Mesendoderm (in vitro differentiated cells): ENCODE measurements around the gene SHCBP1L. TPM values are rescaled to one million over a fixed set of nuclear protein-coding genes. Genes with fewer than 3 reads are reported as not detected.

Experiments
- DNase-seq: peaks from one replicate; pipeline ENCODE4 v3.0.0; 2013
- H2AK5ac ChIP-seq: 2 replicates; pipeline ENCODE4 v1.6.1; 2013; ENCODE audit warnings: low read length, inconsistent platforms
- H2BK120ac ChIP-seq: 2 replicates; pipeline ENCODE4 v1.6.1; 2013; ENCODE audit warnings: low read depth, mild to moderate bottlenecking, low read length, moderate library complexity, mixed read lengths
- H2BK15ac ChIP-seq: replicated peaks from 2 replicates; pipeline ENCODE4 v1.6.1; 2013; ENCODE audit warnings: low read depth, mild to moderate bottlenecking, moderate library complexity
- H2BK5ac ChIP-seq: 2 replicates; pipeline ENCODE4 v1.6.1; 2013; ENCODE audit warnings: low read length, inconsistent platforms
- H3K18ac ChIP-seq: 2 replicates; pipeline ENCODE4 v1.6.1; 2013; ENCODE audit warnings: mild to moderate bottlenecking, low read length, mixed read lengths
- H3K23ac ChIP-seq: one replicate; pipeline ENCODE4 v1.6.1; 2013; ENCODE audit warnings: low read length
- H3K27ac ChIP-seq: 2 replicates; pipeline ENCODE4 v1.5.1; 2013; ENCODE audit warnings: low read depth, mild to moderate bottlenecking, inconsistent platforms, low read length, moderate library complexity
- H3K27me3 ChIP-seq: 2 replicates; pipeline ENCODE4 v1.6.1; 2013; ENCODE audit warnings: low read length, control low read depth, mild to moderate bottlenecking, inconsistent platforms; ENCODE audit not compliant: insufficient read depth, poor library complexity
- H3K36me3 ChIP-seq: 2 replicates; pipeline ENCODE4 v1.6.1; 2013; ENCODE audit warnings: low read length, inconsistent platforms; ENCODE audit not compliant: control insufficient read depth, insufficient read depth
- H3K4ac ChIP-seq: one replicate; pipeline ENCODE4 v1.6.1; 2013; ENCODE audit warnings: low read depth, mild to moderate bottlenecking, low read length, moderate library complexity
- H3K4me1 ChIP-seq: 2 replicates; pipeline ENCODE4 v1.6.1; 2013; ENCODE audit warnings: low read depth, low read length, inconsistent platforms; ENCODE audit not compliant: control insufficient read depth
- H3K4me2 ChIP-seq: 2 replicates; pipeline ENCODE4 v1.6.1; 2013; ENCODE audit warnings: low read length
- H3K4me3 ChIP-seq: 2 replicates; pipeline ENCODE4 v1.5.1; 2013; ENCODE audit warnings: mild to moderate bottlenecking, low read length
- H3K56ac ChIP-seq: one replicate; pipeline ENCODE4 v1.6.1; 2013; ENCODE audit warnings: low read length
- H3K79me1 ChIP-seq: 2 replicates; pipeline ENCODE4 v1.6.1; 2013; ENCODE audit warnings: low read length, inconsistent platforms
- H3K79me2 ChIP-seq: 2 replicates; pipeline ENCODE4 v1.6.1; 2013; ENCODE audit warnings: mild to moderate bottlenecking, low read length; ENCODE audit not compliant: control insufficient read depth, insufficient read depth
- H3K9ac ChIP-seq: 2 replicates; pipeline ENCODE4 v1.6.1; 2013; ENCODE audit warnings: low read length, inconsistent platforms
- H4K5ac ChIP-seq: one replicate; pipeline ENCODE4 v1.6.1; 2013; ENCODE audit warnings: low read length
- H4K8ac ChIP-seq: one replicate; pipeline ENCODE4 v1.6.1; 2013; ENCODE audit warnings: low read depth, mild to moderate bottlenecking, control low read depth, low read length, moderate library complexity
- WGBS: extraction: QIAGEN DNeasy Blood & Tissue Kit; methylation state at CpG from one replicate; pipeline ENCODE4 v1.1.7; 2013; ENCODE audit warnings: low lambda C conversion rate, missing lambda C conversion rate; ENCODE audit not compliant: insufficient coverage; ENCODE audit errors: extremely low coverage; 5-methylcytosine and 5-hydroxymethylcytosine counted together
- polyA plus RNA-seq, 2 experiments: library from polyadenylated mRNA; stranded (reverse); fragments of 200-250 nt; gene quantifications; one replicate each; pipeline ENCODE4 v1.2.3, GENCODE V29; 2013

SHCBP1L gene
- polyA plus RNA-seq (2013, experiment 1 of 2): not detected
- not detected for polyA plus RNA-seq (2013, experiment 2 of 2)

- Histone ChIP-seq H3K9ac (no peak within 1 kb of the TSS), H3K56ac (no peak within 1 kb of the TSS), H3K4ac (no peak within 1 kb of the TSS), H3K27me3 (no peaks in the 10 kb centered on the region), H2BK15ac (no peak within 1 kb of the TSS), H3K4me2 (no peak within 1 kb of the TSS), H3K36me3 (no peaks in the 10 kb centered on the region), H3K18ac (no peak within 1 kb of the TSS), H3K4me3 (no peak within 1 kb of the TSS), H4K5ac (no peak within 1 kb of the TSS), H3K4me1 (no peaks in the 10 kb centered on the region), H2AK5ac (no peak within 1 kb of the TSS), H2BK5ac (no peak within 1 kb of the TSS), H3K27ac (no peak within 1 kb of the TSS), H3K79me1 (no peaks in the 10 kb centered on the region), H4K8ac (no peak within 1 kb of the TSS), H3K79me2 (no peaks in the 10 kb centered on the region), H3K23ac (no peak within 1 kb of the TSS), H2BK120ac (no peak within 1 kb of the TSS)
- no CpG with 5 or more reads among the region's 79 CpGs for WGBS
- DNase-seq: no peak
These were observed at the start of gene SHCBP1L for GRCh38 chr1:182952677-182953444. Gene SHCBP1L, minus strand, starts transcription at chr1:182953166. Its CDS starts 33 bp downstream, at chr1:182953133.

DNA sequence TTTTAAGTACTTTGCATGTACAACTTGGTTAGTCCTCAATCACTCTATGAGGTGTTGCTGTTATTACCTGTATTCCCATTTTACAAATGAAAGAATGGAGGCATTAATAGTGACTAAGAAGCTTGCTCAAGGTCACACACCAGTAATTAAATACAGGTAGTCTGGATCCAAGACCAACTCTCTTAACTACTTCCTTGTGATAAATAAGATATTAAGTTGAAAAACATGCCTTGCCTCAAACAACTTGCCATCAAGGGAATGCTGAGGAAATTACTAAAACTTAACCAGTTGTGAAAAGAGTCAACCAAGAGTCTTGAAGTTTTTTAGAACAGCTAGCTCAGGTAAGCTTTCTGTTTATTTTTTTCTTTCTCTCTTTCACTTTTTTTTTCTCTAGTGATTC lies 49.3 kb upstream of the SHCBP1L start:
- Histone ChIP-seq H3K4me3 (no peak overlapping the region), H4K5ac (no peak overlapping the region), H3K27me3 (no peaks in the 10 kb centered on the region), H2BK15ac (no peak overlapping the region), H3K79me1 (no peaks in the 10 kb centered on the region), H4K8ac (no peak overlapping the region), H3K4ac (no peak overlapping the region), H3K9ac (no peak overlapping the region), H3K79me2 (no peaks in the 10 kb centered on the region), H3K36me3 (no peaks in the 10 kb centered on the region), H3K4me2 (no peak overlapping the region), H2BK120ac (no peak overlapping the region), H2BK5ac (no peak overlapping the region), H3K18ac (no peak overlapping the region), H2AK5ac (no peak overlapping the region), H3K27ac (no peak overlapping the region), H3K56ac (no peak overlapping the region), H3K4me1 (no peaks in the 10 kb centered on the region), H3K23ac (no peak overlapping the region)
- no peak for DNase-seq

- no peak for DNase-seq
- Histone ChIP-seq H4K5ac (no peak overlapping the region), H3K27ac (no peak overlapping the region), H2BK120ac (no peak overlapping the region), H3K79me1 (no peaks in the 10 kb centered on the region), H2AK5ac (no peak overlapping the region), H3K4ac (no peak overlapping the region), H3K9ac (no peak overlapping the region), H2BK15ac (no peak overlapping the region), H3K4me3 (no peak overlapping the region), H3K36me3 (no peaks in the 10 kb centered on the region), H3K4me1 (no peaks in the 10 kb centered on the region), H3K18ac (no peak overlapping the region), H3K79me2 (no peaks in the 10 kb centered on the region), H3K4me2 (no peak overlapping the region), H3K23ac (no peak overlapping the region), H3K27me3 (no peaks in the 10 kb centered on the region), H3K56ac (no peak overlapping the region), H4K8ac (no peak overlapping the region), H2BK5ac (no peak overlapping the region)
- no CpG with 5 or more reads among the region's 4 CpGs for WGBS
These were observed 47.4 kb upstream of the SHCBP1L start for GRCh38 chr1:183000167-183000962.

GRCh38 chr1:182998482-182998881 lies 45.5 kb upstream of the SHCBP1L start:
- no peak overlapping the region for H2BK5ac ChIP-seq
- H3K27ac ChIP-seq: no peak overlapping the region
- no peak overlapping the region for H2BK120ac ChIP-seq
- no peak overlapping the region for H3K4me2 ChIP-seq
- H3K4me1 ChIP-seq: no peaks in the 10 kb centered on the region
- H3K9ac ChIP-seq: no peak overlapping the region
- H2AK5ac ChIP-seq: no peak overlapping the region
- no peak overlapping the region for H3K18ac ChIP-seq
- no peaks in the 10 kb centered on the region for H3K79me2 ChIP-seq
- no peak overlapping the region for H4K5ac ChIP-seq
- no peak overlapping the region for H3K56ac ChIP-seq
- no peaks in the 10 kb centered on the region for H3K36me3 ChIP-seq
- no peak overlapping the region for H3K23ac ChIP-seq
- H4K8ac ChIP-seq: no peak overlapping the region
- no peak overlapping the region for H3K4ac ChIP-seq
- peak; percentile 63 for DNase-seq
- no peaks in the 10 kb centered on the region for H3K27me3 ChIP-seq
- no peaks in the 10 kb centered on the region for H3K79me1 ChIP-seq
- H3K4me3 ChIP-seq: no peak overlapping the region
- H2BK15ac ChIP-seq: no peak overlapping the region

- no peaks in the 10 kb centered on the region for H3K79me2 ChIP-seq
- no peak overlapping the region for H2BK5ac ChIP-seq
- no peak overlapping the region for H2BK120ac ChIP-seq
- no peak overlapping the region for H3K23ac ChIP-seq
- H2AK5ac ChIP-seq: no peak overlapping the region
- no peak overlapping the region for H3K4me3 ChIP-seq
- no peak for DNase-seq
- H4K8ac ChIP-seq: no peak overlapping the region
- H3K18ac ChIP-seq: no peak overlapping the region
- H3K36me3 ChIP-seq: no peaks in the 10 kb centered on the region
- no peaks in the 10 kb centered on the region for H3K27me3 ChIP-seq
- H4K5ac ChIP-seq: no peak overlapping the region
- no peak overlapping the region for H3K4ac ChIP-seq
- H3K56ac ChIP-seq: no peak overlapping the region
- H3K27ac ChIP-seq: no peak overlapping the region
- H3K4me1 ChIP-seq: no peaks in the 10 kb centered on the region
- no CpG with 5 or more reads among the region's 1 CpG for WGBS
- H3K9ac ChIP-seq: no peak overlapping the region
- H2BK15ac ChIP-seq: no peak overlapping the region
- H3K79me1 ChIP-seq: no peaks in the 10 kb centered on the region
- no peak overlapping the region for H3K4me2 ChIP-seq
These were observed 43.9 kb upstream of the SHCBP1L start for GRCh38 chr1:182996816-182997215.
